HepG2 (cell line): ENCODE data around the gene RNF5. TPM values are rescaled to one million over a fixed set of nuclear protein-coding genes. Genes with fewer than 3 reads are reported as not detected.

Experiments used
- FOXA3 ChIP-seq: IDR thresholded peaks from 2 replicates; pipeline ENCODE4 v1.6.1; 2016; ENCODE audit warnings: missing genetic modification reagents, missing compliant biosample characterization
- GATAD1 ChIP-seq: IDR thresholded peaks from 2 replicates; pipeline ENCODE4 v1.6.1; 2016; ENCODE audit warnings: missing genetic modification reagents, missing compliant biosample characterization
- KLF13 ChIP-seq: sonication (generic); formaldehyde crosslinking; IDR thresholded peaks from 2 replicates; pipeline ENCODE4 v1.4.0; 2020; ENCODE audit warnings: mild to moderate bottlenecking, missing genetic modification reagents
- MIER3 ChIP-seq: IDR thresholded peaks from 2 replicates; pipeline ENCODE4 v1.6.1; 2016; ENCODE audit warnings: missing compliant biosample characterization, borderline replicate concordance
- NCOA5 ChIP-seq: sonication (generic); formaldehyde crosslinking; IDR thresholded peaks from 2 replicates; pipeline ENCODE4 v1.4.0; 2020; ENCODE audit warnings: missing genetic modification reagents
- PHF8 ChIP-seq: sonication (generic); formaldehyde crosslinking; IDR thresholded peaks from 2 replicates; pipeline ENCODE4 v1.5.0; 2020; ENCODE audit warnings: missing genetic modification reagents
- RXRB ChIP-seq: IDR thresholded peaks from 2 replicates; pipeline ENCODE4 v1.6.1; 2016; ENCODE audit warnings: borderline replicate concordance, missing genetic modification reagents, missing compliant biosample characterization
- SIN3B ChIP-seq: fragments of 150-350 bp; IDR thresholded peaks from 2 replicates; pipeline ENCODE4 v1.6.1; 2014; ENCODE audit warnings: low read length
- TBX3 ChIP-seq: fragments of 450-650 bp; IDR thresholded peaks from 2 replicates; pipeline ENCODE4 v1.6.1; 2017; ENCODE audit warnings: antibody characterized with exemption, mild to moderate bottlenecking, inconsistent platforms, borderline replicate concordance
- TP53 ChIP-seq: sonication (generic); formaldehyde crosslinking; conservative IDR thresholded peaks from 2 replicates; pipeline ENCODE4 v1.4.0; 2020; ENCODE audit warnings: missing genetic modification reagents
- ZBTB7B ChIP-seq: sonication (generic); formaldehyde crosslinking; IDR thresholded peaks from 2 replicates; pipeline ENCODE4 v1.4.0; 2020; ENCODE audit warnings: missing genetic modification reagents
- ZFY ChIP-seq: sonication (generic); formaldehyde crosslinking; IDR thresholded peaks from 2 replicates; pipeline ENCODE4 v1.4.0; 2020; ENCODE audit warnings: missing genetic modification reagents
- ZKSCAN5 ChIP-seq: sonication (generic); formaldehyde crosslinking; IDR thresholded peaks from 2 replicates; pipeline ENCODE4 v1.5.1; 2020; ENCODE audit warnings: mild to moderate bottlenecking, missing genetic modification reagents
- ZNF44 ChIP-seq: sonication (generic); formaldehyde crosslinking; IDR thresholded peaks from 2 replicates; pipeline ENCODE4 v1.5.1; 2020; ENCODE audit warnings: mild to moderate bottlenecking, missing genetic modification reagents
- ZNF451 ChIP-seq: sonication (generic); formaldehyde crosslinking; IDR thresholded peaks from 2 replicates; pipeline ENCODE4 v1.5.0; 2020; ENCODE audit warnings: mild to moderate bottlenecking, missing genetic modification reagents
- ZNF496 ChIP-seq: sonication (generic); formaldehyde crosslinking; IDR thresholded peaks from 2 replicates; pipeline ENCODE4 v1.8.1; 2023; ENCODE audit warnings: mild to moderate bottlenecking, moderate library complexity, missing genetic modification reagents; ENCODE audit not compliant: insufficient replicate concordance
- ZNF724P ChIP-seq: sonication (generic); formaldehyde crosslinking; IDR thresholded peaks from 2 replicates; pipeline ENCODE4 v1.8.0; 2022; ENCODE audit warnings: missing genetic modification reagents, borderline replicate concordance
- ZNF749 ChIP-seq: sonication (generic); formaldehyde crosslinking; IDR thresholded peaks from 2 replicates; pipeline ENCODE4 v1.8.0; 2022; ENCODE audit warnings: mild to moderate bottlenecking, missing genetic modification reagents, moderate library complexity, borderline replicate concordance
- ZNF772 ChIP-seq: sonication (generic); formaldehyde crosslinking; IDR thresholded peaks from 2 replicates; pipeline ENCODE4 v1.5.0; 2020; ENCODE audit warnings: mild to moderate bottlenecking, missing genetic modification reagents
- polyA plus RNA-seq, 8 experiments: library from polyadenylated mRNA; depleted of rRNA in 3 of 8; stranded (reverse) in 7 of 8; unstranded in 1 of 8; fragments of >200 nt; fragmentation: Illumina TruSeq in 4 of 8; extraction: Trizol in 4 of 8; gene quantifications; 2 replicates each; pipeline versions ENCODE4 v1.2.1 to v1.2.3, GENCODE V29; 2011 to 2016; ENCODE audit warnings: low read depth in 4 of 8, missing spikeins in 1 of 8, mixed read lengths in 1 of 8; ENCODE audit not compliant: insufficient read depth in 1 of 8
- total RNA-seq, 5 experiments: library from RNA; depleted of rRNA; stranded (reverse); fragments of >200 nt; fragmentation: Illumina TruSeq; extraction: Trizol; gene quantifications; 2 replicates each; pipeline ENCODE4 v1.2.3, GENCODE V29; 2016; ENCODE audit warnings: low read depth in 1 of 5
- TF ChIP-seq, protein P1 (sequence below): sonication (generic); formaldehyde crosslinking; IDR thresholded peaks from 2 replicates; pipeline ENCODE4 v1.4.0; 2020; ENCODE audit warnings: missing genetic modification reagents
- TF ChIP-seq, protein P2 (sequence below): sonication (generic); formaldehyde crosslinking; IDR thresholded peaks from 2 replicates; pipeline ENCODE4 v1.4.0; 2020; ENCODE audit warnings: missing genetic modification reagents, borderline replicate concordance

Gene RNF5
- total and polyA plus RNA-seq, 2 of the 13 experiments (the other 11 are each of a cell fraction or from before 2014, with no cell fraction given): 98.0 to 131 TPM

DNA sequence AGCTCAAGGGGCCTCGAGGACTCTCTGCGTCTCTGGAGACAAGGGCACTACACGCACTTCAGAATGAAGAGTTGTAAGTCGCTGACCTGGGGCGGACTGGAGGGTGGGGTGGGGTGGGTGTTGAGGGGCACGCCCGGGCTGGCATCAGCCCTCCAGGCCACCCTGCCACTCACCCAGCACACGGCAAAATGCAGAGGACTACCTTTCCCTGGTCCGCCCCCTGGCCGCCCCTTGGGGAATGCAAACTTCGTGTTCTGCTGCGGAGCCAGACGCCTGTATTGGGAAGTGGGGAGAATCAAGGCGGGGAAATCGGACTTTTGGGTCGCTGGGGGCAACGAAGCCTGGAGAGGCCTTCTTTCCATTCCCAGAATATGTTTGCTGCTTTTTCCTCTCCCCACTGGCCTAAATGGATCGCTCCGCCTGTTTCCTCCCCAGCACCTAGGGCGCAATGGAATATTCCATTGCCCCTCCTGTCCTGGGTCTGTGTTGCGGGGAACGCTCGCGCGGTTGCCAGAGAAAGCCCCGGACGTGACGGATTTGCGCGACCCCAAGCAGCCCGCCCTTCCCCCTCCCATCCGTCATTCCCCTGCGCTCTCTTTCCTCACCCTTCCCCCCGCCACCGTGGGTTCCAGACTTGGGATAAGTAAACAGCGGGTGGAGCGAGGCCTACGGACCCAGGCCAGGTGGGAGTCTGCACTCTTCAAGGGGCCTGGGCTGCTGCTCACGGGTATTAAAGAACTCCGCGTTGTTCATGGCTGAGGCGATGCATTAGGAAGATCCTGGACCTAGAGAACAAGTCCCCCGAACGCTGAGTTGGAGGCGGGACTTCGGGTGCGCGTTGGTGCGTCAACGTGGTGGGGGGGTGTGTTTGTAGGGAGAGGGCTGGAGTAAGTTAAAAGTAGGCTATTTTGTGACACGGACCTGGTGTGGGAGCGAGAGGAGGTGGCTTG, 24.4 kb upstream of the RNF5 start, which contains the start of gene PPT2 (continued):
- TF ChIP-seq SIN3B (peak; percentile 73; the same call in 1 of the 2 replicates), ZNF44 (CRISPR knock-in tag) (no peak), NCOA5 (CRISPR knock-in tag) (no peak), TBX3 (0 out of 2 replicates have a peak, but pooled peaks have one; percentile 10), TP53 (CRISPR knock-in tag) (no peak; the same call in 1 of the 2 replicates), ZNF772 (CRISPR knock-in tag) (peak; percentile 28; the same call in 1 of the 2 replicates), ZNF451 (CRISPR knock-in tag) (no peak), MIER3 (CRISPR knock-in tag) (peak; percentile 54; the same call in 1 of the 2 replicates), ZNF724P (CRISPR knock-in tag) (no peak), ZBTB7B (CRISPR knock-in tag) (peak; percentile 72), PHF8 (CRISPR knock-in tag) (peak; percentile 87), ZNF496 (CRISPR knock-in tag) (no peak), GATAD1 (peak; percentile 91), ZFY (CRISPR knock-in tag) (peak; percentile 88), KLF13 (CRISPR knock-in tag) (peak; percentile 90; the same call in 1 of the 2 replicates), RXRB (peak; percentile 35), ZNF749 (CRISPR knock-in tag) (no peak; the same call in 1 of the 2 replicates), FOXA3 (CRISPR knock-in tag) (peak; percentile 88), ZKSCAN5 (CRISPR knock-in tag) (no peak)
- TF ChIP-seq, protein P1, sequence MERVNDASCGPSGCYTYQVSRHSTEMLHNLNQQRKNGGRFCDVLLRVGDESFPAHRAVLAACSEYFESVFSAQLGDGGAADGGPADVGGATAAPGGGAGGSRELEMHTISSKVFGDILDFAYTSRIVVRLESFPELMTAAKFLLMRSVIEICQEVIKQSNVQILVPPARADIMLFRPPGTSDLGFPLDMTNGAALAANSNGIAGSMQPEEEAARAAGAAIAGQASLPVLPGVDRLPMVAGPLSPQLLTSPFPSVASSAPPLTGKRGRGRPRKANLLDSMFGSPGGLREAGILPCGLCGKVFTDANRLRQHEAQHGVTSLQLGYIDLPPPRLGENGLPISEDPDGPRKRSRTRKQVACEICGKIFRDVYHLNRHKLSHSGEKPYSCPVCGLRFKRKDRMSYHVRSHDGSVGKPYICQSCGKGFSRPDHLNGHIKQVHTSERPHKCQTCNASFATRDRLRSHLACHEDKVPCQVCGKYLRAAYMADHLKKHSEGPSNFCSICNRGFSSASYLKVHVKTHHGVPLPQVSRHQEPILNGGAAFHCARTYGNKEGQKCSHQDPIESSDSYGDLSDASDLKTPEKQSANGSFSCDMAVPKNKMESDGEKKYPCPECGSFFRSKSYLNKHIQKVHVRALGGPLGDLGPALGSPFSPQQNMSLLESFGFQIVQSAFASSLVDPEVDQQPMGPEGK: peak; percentile 90
- TF ChIP-seq, protein P2, sequence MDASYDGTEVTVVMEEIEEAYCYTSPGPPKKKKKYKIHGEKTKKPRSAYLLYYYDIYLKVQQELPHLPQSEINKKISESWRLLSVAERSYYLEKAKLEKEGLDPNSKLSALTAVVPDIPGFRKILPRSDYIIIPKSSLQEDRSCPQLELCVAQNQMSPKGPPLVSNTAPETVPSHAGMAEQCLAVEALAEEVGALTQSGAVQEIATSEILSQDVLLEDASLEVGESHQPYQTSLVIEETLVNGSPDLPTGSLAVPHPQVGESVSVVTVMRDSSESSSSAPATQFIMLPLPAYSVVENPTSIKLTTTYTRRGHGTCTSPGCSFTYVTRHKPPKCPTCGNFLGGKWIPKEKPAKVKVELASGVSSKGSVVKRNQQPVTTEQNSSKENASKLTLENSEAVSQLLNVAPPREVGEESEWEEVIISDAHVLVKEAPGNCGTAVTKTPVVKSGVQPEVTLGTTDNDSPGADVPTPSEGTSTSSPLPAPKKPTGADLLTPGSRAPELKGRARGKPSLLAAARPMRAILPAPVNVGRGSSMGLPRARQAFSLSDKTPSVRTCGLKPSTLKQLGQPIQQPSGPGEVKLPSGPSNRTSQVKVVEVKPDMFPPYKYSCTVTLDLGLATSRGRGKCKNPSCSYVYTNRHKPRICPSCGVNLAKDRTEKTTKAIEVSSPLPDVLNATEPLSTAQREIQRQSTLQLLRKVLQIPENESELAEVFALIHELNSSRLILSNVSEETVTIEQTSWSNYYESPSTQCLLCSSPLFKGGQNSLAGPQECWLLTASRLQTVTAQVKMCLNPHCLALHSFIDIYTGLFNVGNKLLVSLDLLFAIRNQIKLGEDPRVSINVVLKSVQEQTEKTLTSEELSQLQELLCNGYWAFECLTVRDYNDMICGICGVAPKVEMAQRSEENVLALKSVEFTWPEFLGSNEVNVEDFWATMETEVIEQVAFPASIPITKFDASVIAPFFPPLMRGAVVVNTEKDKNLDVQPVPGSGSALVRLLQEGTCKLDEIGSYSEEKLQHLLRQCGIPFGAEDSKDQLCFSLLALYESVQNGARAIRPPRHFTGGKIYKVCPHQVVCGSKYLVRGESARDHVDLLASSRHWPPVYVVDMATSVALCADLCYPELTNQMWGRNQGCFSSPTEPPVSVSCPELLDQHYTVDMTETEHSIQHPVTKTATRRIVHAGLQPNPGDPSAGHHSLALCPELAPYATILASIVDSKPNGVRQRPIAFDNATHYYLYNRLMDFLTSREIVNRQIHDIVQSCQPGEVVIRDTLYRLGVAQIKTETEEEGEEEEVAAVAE (CRISPR knock-in tag): peak; percentile 85
